ENCODE data around the gene CATSPER3.

CATSPER3 gene

DNA sequence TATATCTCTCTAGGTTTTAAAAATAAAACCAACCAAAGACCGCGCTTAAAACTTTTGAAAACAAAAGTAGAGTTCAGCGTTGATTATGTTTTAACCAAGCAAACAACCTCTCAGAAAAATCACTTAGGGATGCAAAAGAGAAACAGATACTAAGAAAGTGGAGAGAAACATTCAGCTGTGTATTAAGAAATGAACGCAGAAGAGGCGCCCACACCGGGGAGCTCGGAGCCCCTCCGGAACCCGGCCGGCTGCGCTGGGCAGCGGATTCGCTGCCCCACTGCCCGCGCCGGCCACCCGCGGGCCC, 64.9 kb downstream of the CATSPER3 start:
- Mint-ChIP-seq H3K9me3 (no peaks in the 10 kb centered on the region), H3K27me3 (peaks cover 75 to 89% of the 10 kb centered on the region in 2 donors), H3K4me3 (no peak overlapping the region), H3K36me3 (ENCODE audit: insufficient read depth) (no peaks in the 10 kb centered on the region), H3K4me1 (ENCODE audit: low read depth in 2 of 2) (peaks cover 12 to 24% of the 10 kb centered on the region in 2 donors), H3K27ac (no peak overlapping the region)
- ATAC-seq (replicated peaks) (no peak), DNase-seq (no peak)

DNA sequence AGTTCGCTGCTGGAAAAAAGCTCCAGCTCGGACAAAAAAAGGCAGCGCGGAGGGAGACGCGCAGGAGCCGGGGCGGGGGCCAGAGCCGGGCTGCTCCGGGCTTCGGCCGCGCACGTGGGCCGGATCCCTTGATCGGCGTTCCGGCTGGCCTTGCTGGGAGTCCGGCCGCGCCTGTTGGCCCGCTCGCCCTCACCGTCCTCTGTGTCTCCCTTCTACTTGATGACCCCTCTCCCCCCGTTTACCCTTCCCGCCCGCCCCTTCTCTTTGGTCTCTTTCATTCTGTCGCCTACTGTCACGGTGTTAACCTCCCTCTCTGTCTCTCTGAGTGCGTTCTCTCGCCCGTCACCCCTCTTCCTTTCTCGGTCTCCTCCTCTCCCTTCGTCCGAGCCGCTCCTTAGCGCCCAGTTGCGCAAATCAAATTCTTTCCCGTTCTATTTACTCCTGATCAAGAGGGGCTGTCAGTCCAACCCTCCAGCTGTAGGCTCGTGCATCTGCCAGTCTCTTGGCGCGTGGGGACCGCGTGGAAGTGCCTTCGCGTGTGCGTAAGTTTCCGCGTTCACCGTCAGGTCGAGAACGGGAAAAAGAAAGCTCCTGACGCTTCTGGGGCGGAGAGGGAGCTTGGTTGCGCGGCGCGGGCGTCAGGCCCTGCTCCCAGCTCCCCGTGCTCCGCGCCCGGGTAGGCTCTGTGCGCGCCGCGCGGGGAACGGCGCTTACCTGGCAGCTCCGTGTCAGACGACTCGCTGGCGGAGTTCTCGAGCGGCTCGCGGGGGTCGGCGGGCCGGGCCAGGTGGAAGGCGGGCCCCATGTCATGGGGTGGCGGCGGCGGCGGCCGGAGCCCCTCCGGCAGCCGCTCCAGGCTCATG, 65.5 kb downstream of the CATSPER3 start:
- H3K4me1 Mint-ChIP-seq (ENCODE audit: low read depth in 2 of 2): peaks cover 12 to 24% of the 10 kb centered on the region in 2 donors
- no peak for ATAC-seq (replicated peaks)

DNA sequence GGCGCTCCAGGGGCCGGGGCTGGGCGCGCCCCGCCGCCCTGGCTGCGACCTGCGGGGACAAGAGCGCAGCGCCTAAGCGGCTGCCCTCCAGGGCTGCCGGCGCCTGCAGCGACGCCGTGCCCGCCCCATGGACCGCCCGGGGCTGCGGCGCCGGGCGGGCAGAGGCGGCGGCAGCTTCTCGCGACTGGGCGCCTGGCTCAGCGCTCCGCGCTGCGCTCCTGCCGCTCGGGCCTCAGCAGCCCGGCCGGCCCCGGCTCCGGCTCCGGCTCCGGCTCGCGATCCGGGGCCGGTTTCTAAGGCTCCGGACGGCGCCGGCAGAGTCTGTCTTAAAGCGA, 66.2 kb downstream of the CATSPER3 start, which contains the start of gene PITX1:
Gene PITX1, minus strand, starts transcription at position 328 of the 335 bp plus-strand sequence. CDS start 347 bp downstream, outside the sequence.
- Mint-ChIP-seq H3K4me3 (peak within 1 kb of the TSS; percentile 73 to 77), H3K27ac (no peak within 1 kb of the TSS), H3K9me3 (no peaks in the 10 kb centered on the region), H3K4me1 (ENCODE audit: low read depth in 2 of 2) (peaks cover 12 to 24% of the 10 kb centered on the region in 2 donors), H3K27me3 (peaks cover 81 to 95% of the 10 kb centered on the region in 2 donors), H3K36me3 (ENCODE audit: insufficient read depth) (no peaks in the 10 kb centered on the region)
- DNase-seq (no peak), ATAC-seq (replicated peaks) (no peak)

More for the DNA sequence above, 65.5 kb downstream of the CATSPER3 start:
- no peak for DNase-seq
- H3K27me3 Mint-ChIP-seq: peaks cover 80 to 93% of the 10 kb centered on the region in 2 donors
- no peak overlapping the region for H3K27ac Mint-ChIP-seq
- H3K4me3 Mint-ChIP-seq: peak overlapping the region; percentile 49 to 67
- H3K9me3 Mint-ChIP-seq: no peaks in the 10 kb centered on the region
- H3K36me3 Mint-ChIP-seq (ENCODE audit: insufficient read depth): no peaks in the 10 kb centered on the region

DNA sequence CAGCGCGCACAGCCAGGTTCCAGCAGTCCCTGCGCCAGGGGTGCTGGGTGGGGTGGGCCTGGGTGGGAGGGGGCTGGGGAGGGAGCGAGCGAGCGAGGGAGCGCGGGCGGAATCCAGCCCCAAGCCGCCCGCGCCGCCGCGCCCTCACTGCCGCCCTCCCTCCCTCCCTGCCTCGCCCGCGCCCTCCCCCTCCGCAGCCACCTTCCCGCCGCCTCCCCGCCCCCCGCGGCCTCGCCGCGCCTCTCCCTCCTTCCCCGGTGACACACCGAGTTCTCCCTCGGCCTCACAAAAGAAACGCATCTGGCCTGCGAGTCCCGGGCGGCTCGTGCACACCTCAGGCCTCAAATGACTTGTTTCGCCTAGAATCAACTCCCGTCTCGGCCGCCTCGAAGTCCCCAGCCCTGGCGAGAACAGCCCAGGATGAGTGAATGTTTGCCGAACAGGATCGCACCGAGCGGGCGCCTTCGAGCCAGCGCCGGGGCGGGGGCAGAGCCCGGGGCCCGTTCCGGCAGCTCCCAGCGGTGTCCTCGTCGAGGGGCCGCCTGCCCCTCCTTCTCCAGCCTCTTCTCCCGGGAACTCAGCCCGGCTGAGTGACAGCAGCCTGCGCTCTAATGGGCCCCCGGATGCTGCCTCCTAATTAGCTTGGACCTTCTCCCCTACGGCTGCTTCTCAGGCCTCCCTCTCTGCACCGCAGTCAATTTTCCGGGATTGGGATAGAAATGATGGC, 66.7 kb downstream of the CATSPER3 start:
- H3K27ac Mint-ChIP-seq: no peak overlapping the region
- H3K4me3 Mint-ChIP-seq: peak overlapping the region; percentile 73 to 77
- peaks cover 12 to 23% of the 10 kb centered on the region in 2 donors for H3K4me1 Mint-ChIP-seq (ENCODE audit: low read depth in 2 of 2)
- no peaks in the 10 kb centered on the region for H3K36me3 Mint-ChIP-seq (ENCODE audit: insufficient read depth)
- peaks cover 76 to 90% of the 10 kb centered on the region in 2 donors for H3K27me3 Mint-ChIP-seq
- no peaks in the 10 kb centered on the region for H3K9me3 Mint-ChIP-seq
- DNase-seq: no peak
- ATAC-seq (replicated peaks): no peak

DNA sequence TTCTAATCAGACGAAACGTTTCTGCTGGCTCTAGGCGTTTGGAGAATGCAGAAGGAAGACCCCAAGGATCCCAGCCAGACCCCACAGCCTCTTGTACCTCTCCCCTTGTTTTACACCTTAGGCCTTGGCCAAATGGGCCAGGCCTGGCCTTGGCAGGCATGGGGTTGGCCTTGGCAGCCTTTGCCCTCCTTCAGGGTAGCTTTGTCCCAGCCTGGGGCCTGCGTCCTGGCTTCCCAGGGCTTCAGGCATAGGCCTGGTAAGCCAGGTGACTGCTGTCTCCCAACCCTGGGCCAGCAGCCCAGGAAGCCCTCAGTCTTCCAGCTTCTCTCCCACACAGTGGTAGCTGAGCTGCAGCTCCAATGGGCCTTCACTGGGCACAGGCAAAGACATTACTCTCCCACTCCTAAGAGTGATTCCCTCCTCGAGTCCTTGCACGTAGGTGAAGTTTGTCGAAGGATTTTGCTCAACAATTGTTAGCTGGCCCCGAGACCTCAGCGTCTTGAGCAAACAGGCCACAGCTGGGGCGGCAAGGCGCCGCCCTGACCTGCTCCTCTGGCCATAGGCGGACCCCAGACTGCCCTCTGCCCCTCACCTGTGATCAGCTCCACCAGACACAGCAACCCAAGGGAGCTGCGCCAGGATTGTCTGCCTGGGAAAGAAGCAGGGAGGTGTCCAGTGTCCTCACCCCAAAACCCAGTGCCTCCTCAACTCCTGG, 67.4 kb downstream of the CATSPER3 start:
- peaks cover 68 to 85% of the 10 kb centered on the region in 2 donors for H3K27me3 Mint-ChIP-seq
- H3K4me1 Mint-ChIP-seq (ENCODE audit: low read depth in 2 of 2): peaks cover 12 to 23% of the 10 kb centered on the region in 2 donors
- no peaks in the 10 kb centered on the region for H3K36me3 Mint-ChIP-seq (ENCODE audit: insufficient read depth)
- no peak for ATAC-seq (replicated peaks)
- no peaks in the 10 kb centered on the region for H3K9me3 Mint-ChIP-seq
- no peak for DNase-seq
- no peak overlapping the region for H3K27ac Mint-ChIP-seq
- peak overlapping the region; percentile 73 to 77 for H3K4me3 Mint-ChIP-seq

DNA sequence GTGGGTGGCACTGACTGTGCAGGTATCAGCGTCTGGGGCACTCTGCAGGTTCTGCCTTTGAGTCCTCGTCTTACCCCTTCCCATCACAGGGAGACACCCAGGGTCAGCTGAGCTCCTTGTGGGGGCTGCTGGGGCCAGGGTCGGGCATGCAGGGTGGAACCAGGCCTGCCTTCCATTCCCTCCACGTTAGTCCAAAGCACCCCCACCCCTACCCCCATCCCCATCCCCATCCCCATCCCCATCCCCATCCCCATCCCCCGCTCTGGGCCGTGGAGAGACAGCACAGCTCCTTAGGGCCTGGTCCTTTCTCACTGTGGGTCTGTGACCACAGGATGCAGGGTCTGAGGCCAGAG, 67.9 kb downstream of the CATSPER3 start:
- Mint-ChIP-seq H3K36me3 (ENCODE audit: insufficient read depth) (no peaks in the 10 kb centered on the region), H3K9me3 (no peaks in the 10 kb centered on the region)

DNA sequence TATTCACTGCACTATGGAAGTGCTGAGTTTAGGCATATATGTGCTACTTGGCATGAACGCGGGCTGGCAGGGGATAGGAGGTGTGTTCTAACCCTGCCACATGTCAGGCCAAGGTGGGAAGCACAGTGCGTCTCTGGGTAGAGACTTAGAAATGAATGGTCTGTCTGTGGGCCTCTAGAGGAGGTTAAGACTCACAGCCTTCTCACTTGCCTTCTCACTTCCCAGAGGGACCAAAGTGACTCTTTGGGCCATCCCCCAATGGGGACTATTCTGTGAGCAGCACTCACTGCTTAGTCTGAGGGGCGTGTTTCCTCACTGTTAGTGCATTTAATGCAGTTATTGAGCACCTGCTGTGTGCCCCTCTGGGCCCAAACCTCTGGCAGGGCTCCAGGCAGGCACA, 68.7 kb downstream of the CATSPER3 start:
- DNase-seq (no peak), ATAC-seq (replicated peaks) (no peak)
- Mint-ChIP-seq H3K9me3 (no peaks in the 10 kb centered on the region), H3K4me1 (ENCODE audit: low read depth in 2 of 2) (peaks cover 12 to 19% of the 10 kb centered on the region in 2 donors), H3K27ac (no peak overlapping the region), H3K4me3 (no peak overlapping the region), H3K27me3 (peaks cover 62 to 85% of the 10 kb centered on the region in 2 donors), H3K36me3 (ENCODE audit: insufficient read depth) (no peaks in the 10 kb centered on the region)

More for the DNA sequence above, 67.9 kb downstream of the CATSPER3 start:
- DNase-seq (no peak), ATAC-seq (replicated peaks) (no peak)
- Mint-ChIP-seq H3K4me3 (peak overlapping the region in 1 of 2 donors; percentile 73), H3K27ac (no peak overlapping the region), H3K4me1 (ENCODE audit: low read depth in 2 of 2) (peaks cover 12 to 23% of the 10 kb centered on the region in 2 donors), H3K27me3 (peaks cover 63 to 85% of the 10 kb centered on the region in 2 donors)

DNA sequence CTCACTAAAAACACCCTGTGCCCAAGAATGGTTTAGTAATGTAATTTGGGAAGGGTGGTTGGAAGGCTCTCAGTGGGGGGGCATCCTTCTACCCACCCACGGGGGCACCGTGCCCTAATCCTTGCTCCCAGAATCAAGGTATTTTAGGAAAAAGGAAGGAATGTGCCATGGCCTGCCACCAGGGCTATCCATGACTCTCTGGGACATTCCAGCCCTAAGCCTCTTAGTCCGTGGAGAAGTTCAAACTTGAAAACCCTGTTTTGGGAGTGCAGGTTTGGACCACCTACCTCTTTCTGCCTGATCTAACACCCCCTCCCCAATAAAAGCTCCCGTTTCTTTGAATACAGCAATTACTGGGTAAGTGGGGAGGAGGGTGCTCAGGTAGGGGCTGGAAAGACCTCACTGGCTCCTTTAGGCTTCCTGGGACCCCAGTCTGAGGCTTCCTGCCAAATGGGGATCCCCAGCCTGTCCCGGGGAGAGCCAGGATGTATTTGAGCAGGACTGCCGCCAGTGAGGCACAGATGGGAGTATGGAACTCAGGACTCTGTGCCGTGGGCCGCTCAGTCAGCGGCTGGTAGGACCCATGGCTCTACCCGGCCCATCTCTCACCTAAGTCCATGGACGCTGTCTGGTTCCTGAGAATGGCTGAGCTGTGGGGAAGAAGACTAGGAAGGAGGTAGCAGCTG, 70.0 kb downstream of the CATSPER3 start:
- Mint-ChIP-seq H3K4me1 (ENCODE audit: low read depth in 2 of 2) (peaks cover 12 to 18% of the 10 kb centered on the region in 2 donors), H3K4me3 (no peak overlapping the region), H3K36me3 (ENCODE audit: insufficient read depth) (no peaks in the 10 kb centered on the region), H3K27ac (no peak overlapping the region), H3K27me3 (peaks cover 63 to 85% of the 10 kb centered on the region in 2 donors), H3K9me3 (no peaks in the 10 kb centered on the region)
- DNase-seq: no peak
- no peak for ATAC-seq (replicated peaks)

DNA sequence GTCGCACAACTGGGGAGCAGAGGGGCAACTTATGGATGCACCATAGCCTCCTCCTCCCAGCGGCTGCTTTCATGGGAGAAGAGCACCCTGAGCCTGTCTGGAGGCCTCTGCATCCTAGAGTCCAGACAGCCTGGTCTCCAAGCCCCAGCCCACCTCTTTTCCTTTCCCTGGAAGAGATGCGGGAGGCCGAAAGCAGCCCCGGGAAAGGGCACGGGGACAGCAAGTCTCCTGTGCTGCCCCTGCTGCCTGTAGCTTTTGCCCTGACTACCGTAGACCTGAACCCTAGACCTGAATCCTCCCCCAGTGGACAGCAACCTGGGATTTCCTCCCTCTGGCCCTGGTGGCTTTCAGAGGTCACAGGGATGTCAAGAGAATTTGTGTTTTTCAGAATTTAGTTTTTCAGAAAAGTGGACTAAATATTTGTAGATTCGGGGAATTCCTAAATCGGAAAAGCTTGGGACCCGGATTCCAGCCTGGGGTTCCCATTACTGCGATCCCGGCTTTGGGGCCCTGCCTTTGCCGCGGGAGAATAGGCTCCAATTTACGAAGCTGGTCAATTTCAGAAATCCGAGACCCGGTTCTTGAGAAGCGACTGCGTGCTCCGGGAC, 70.6 kb downstream of the CATSPER3 start:
- Mint-ChIP-seq H3K27ac (no peak overlapping the region), H3K4me3 (peak overlapping the region in 1 of 2 donors; percentile 58), H3K36me3 (ENCODE audit: insufficient read depth) (no peaks in the 10 kb centered on the region), H3K9me3 (no peaks in the 10 kb centered on the region), H3K27me3 (peaks cover 66 to 85% of the 10 kb centered on the region in 2 donors), H3K4me1 (ENCODE audit: low read depth in 2 of 2) (peaks cover 10 to 16% of the 10 kb centered on the region in 2 donors)
- no peak for ATAC-seq (replicated peaks)
- DNase-seq: no peak

DNA sequence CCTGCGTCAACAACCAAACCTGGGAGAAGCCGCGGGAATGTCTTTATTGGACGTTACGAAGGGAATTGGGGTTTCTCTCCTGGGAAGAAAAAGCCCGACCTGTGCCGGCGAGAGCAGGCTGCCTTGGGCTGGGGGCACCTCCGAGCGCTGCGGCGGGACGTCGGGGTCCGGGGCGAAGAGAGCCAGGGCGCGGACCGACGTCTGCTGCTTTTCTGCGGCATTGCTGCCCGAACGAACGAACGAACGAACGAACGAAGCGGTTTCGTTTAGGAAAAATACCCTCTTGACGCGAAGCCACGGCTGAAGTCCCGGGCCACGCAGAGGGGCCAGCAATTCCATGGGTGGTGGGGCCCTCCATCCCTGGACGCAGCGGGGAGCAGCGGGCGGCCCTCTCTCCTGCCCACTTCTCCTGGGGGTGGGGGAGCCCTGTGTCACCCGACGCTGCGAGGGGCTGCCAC, 71.1 kb downstream of the CATSPER3 start:
- H3K4me1 Mint-ChIP-seq (ENCODE audit: low read depth in 2 of 2): peaks cover 8 to 14% of the 10 kb centered on the region in 2 donors
- ATAC-seq (replicated peaks) (no peak), DNase-seq (no peak)
- H3K27me3 Mint-ChIP-seq: peaks cover 69 to 86% of the 10 kb centered on the region in 2 donors
- H3K4me3 Mint-ChIP-seq: peak overlapping the region in 1 of 2 donors; percentile 58
- H3K27ac Mint-ChIP-seq: no peak overlapping the region
- no peaks in the 10 kb centered on the region for H3K9me3 Mint-ChIP-seq
- H3K36me3 Mint-ChIP-seq (ENCODE audit: insufficient read depth): no peaks in the 10 kb centered on the region

DNA sequence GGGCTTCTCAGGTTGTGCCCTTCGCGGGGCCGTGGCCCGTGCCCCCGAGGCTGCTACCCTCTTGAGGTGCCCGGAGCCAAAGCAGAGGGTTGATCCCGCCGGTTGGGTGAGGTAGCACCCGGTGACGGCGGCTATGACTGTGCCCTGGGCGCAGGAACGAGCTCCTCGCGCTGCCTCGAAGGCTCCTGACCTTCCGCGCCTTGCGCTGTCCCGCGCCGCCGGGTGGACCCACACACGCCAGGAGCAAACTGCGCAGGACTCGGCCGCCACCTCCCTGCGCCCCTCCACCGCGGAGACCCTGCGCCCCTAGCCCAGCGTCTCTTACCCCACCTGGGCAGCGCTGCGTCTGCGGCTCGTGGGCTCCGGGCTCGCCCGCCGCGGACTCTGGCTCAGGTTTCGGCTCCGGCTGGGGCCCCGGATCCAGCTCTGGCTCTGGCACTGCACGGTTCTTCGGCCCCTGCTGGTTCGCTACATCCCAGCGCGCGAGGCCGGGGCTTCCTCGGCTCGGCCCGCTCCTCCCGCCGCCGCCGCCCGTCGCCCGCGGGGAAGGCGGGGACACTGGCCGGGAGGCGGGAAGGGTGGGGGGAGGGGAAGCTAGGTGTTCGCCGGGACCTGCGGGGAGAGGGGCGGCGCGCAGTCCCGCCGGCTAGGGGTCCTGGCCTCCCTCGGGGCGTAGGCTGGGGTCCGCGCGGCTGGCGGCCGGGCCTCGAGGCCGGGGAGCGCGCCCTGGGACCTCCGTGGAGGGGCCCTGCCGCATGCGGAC, 71.7 kb downstream of the CATSPER3 start:
- peaks cover 73 to 90% of the 10 kb centered on the region in 2 donors for H3K27me3 Mint-ChIP-seq
- H3K4me3 Mint-ChIP-seq: peak overlapping the region in 1 of 2 donors; percentile 58

DNA sequence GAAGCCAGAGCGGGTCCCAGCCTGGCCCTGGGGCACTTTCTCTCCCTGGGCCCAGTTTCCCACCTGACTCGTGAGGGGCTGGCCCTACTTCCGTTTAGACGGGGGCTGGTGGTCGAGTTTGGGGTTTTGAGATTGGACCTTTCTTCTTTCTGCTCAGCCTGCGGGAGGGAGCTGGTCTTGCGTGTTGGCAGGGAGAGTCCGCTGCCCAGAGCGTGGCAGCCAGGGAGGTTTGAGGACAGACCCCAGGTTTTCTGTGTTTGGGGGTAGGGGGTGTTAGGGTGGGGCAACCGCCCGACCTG, 72.3 kb downstream of the CATSPER3 start:
- Mint-ChIP-seq H3K4me3 (peak overlapping the region in 1 of 2 donors; percentile 43), H3K27ac (no peak overlapping the region), H3K27me3 (peaks cover 71 to 90% of the 10 kb centered on the region in 2 donors)

More for the DNA sequence above, 71.7 kb downstream of the CATSPER3 start:
- ATAC-seq (replicated peaks) (no peak), DNase-seq (no peak)
- Mint-ChIP-seq H3K27ac (no peak overlapping the region), H3K9me3 (no peaks in the 10 kb centered on the region), H3K4me1 (ENCODE audit: low read depth in 2 of 2) (peaks cover 7 to 13% of the 10 kb centered on the region in 2 donors), H3K36me3 (ENCODE audit: insufficient read depth) (no peaks in the 10 kb centered on the region)

More for the DNA sequence above, 72.3 kb downstream of the CATSPER3 start:
- DNase-seq (no peak), ATAC-seq (replicated peaks) (no peak)
- Mint-ChIP-seq H3K4me1 (ENCODE audit: low read depth in 2 of 2) (peaks cover 1 to 9% of the 10 kb centered on the region in 2 donors), H3K36me3 (ENCODE audit: insufficient read depth) (no peaks in the 10 kb centered on the region), H3K9me3 (no peaks in the 10 kb centered on the region)

Measured in effector memory CD8-positive, alpha-beta T cell (primary cell).